ENCODE data around the gene CABP1.

The CABP1 gene

DNA sequence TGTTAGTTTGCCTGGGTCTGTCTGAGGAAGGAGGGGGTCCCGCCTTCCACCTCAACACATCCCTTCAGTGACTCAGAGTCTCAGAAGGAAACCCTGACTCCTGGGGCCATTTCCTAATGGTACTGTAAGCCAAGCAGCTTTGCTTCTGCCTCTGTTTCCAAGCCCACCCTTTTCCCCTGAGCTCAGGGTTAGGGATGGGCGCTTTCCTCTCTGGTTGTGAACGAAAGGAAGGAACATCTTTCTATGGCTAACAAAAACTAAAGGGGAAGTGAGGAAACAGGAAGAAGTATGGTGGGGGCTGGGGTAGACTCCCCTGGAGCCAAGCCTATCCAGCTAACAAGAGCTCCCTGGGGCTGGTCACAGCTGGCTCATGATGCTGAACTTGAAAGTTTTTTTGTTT is 58.2 kb downstream of the CABP1 start:
- no peak for DNase-seq

DNA sequence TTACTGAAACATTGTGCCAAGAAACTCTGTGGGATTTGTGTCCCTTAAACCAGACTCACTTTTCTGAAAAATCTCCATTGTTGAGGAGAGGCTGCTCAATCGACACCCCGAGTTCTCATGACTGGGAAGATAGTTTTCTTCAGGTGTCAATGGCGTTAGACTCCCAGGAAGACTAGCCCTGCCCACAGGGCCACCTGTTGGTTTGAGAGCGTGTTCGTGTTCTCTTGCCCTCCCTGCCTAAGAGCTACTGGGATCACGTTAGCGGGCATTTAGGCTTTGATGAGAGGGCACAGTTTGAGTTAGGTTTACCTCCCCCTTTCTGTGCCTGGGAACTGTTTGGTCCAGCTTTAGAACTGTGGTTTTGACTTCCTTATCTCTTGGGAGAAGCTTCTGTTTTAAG is 59.1 kb downstream of the CABP1 start:
- no peak for DNase-seq

DNA sequence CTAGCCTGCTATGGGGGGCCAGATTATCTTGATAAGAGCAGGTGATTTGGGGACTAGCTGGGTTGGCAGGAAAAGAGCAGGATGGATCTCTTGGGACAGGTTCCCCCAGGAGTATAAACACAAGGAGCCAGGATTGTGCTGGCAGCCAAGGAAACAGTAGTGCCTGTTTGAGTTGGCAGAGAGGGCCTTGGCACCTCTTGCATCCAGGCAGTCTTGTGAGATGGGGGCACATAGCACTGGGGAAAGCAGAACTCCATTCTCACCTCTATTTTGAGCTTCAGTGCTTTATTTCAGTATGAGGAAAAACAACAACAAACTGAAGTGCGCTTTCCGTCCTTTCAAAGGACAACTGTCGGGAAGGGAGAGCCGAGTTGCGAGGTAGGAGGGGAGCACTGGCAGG is 60.5 kb downstream of the CABP1 start:
- no peak for DNase-seq

DNA sequence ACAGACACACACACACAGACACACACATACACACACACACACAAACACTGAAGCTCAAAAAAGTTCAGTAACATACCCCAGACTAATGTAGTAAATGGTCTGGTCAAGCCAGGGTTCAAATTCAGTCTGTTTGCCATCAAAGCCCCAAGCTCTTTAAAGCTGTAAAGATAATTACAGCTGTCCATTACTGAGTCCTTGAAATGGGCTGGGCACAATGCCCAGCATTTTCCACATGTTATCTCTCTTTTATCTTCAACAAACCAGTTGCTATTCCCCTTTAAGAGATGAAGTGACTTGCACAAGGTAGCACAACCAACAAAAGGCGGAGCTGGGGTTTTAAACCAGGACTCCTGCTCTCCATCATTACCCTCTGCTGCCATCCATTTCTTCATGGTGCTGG is 62.2 kb downstream of the CABP1 start:
- DNase-seq: no peak

DNA sequence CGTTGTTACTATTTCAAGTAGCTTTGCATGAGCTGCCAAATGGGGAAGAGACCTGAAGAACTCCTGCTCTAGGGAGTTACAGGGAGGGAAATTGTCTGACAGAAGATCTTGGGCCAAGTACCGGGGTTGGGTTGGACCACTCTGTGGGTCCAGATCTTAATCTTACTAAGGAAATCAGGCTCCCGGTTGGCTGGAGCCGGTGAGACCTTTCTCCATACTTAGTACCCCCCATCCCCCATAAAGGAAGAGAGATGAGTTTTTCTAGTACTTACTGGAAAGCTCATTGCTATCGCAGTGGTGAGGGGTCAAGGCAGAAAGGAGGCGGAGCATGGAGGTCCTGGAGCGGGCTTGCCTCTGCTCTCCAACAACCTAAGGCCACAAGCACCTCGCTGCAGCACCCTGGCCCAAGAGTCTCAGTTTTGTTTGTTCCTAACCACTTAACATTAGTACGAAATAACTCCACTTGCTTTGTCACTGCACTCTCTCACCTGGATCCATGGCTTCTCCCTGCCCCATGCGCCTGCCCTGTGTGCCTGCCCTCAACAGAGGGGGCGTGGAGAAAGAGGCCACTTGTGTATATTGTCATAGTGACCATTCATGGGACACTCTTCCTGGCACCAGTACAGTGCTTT is 63.0 kb downstream of the CABP1 start:
- no peak for DNase-seq

DNA sequence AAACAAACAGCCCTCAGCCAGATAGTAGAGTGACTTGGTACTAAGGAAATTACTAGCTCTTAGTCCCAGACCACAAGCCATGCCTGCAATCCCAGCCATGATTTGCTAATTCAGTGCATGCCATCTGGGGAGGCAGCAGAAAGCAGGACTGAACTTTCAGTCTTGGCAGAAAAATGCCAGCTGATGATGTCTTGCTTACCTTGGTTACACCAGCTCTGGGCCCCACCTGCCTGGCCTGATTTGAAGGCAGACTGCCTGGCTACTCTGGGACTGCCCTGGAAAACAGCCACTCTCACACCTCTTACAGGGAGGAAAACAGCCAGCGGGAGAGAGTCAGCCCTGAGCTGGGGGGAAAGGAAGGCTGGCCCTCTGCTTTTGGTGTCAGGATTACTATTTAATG is 65.2 kb downstream of the CABP1 start:
- DNase-seq: no peak

DNA sequence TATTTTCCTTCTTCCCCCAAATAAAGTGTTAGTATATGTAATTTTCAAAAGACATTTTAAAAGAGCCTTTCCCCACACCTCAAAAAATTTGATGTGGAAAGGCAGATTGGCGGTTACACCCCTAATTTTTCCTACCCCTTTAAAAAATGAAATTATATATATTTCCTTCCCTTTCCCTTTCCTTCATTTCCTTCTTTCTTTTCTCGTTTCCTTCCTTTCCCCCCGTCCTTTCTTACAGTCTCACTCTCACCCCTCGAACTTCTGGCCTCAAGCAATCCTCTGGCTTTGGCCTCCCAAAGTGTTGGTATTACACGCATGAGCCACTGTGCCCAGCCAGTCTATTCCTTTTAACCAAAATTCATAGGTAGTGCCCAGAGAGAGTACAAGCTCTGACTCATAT is 65.6 kb downstream of the CABP1 start:
- DNase-seq: no peak

DNA sequence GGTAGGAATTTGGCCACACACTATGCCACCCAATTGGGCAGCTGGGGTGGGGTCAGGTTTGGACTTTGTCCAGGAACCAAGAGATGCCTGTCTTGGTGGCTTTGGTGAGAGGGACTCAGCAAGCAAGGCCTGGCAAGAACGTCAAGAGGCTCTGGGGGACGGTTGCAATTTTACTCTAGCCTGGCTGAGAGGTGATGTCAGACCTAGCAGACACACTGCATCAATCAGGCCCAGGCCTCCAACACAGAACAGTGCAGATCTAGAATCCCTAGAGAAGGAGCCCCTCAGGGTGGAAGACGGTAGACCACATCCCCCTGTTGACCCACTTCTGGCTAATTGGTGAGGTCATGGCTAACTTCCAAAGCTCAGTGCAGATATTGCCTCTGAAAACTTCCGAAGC is 68.2 kb downstream of the CABP1 start:
- no peak for DNase-seq

DNA sequence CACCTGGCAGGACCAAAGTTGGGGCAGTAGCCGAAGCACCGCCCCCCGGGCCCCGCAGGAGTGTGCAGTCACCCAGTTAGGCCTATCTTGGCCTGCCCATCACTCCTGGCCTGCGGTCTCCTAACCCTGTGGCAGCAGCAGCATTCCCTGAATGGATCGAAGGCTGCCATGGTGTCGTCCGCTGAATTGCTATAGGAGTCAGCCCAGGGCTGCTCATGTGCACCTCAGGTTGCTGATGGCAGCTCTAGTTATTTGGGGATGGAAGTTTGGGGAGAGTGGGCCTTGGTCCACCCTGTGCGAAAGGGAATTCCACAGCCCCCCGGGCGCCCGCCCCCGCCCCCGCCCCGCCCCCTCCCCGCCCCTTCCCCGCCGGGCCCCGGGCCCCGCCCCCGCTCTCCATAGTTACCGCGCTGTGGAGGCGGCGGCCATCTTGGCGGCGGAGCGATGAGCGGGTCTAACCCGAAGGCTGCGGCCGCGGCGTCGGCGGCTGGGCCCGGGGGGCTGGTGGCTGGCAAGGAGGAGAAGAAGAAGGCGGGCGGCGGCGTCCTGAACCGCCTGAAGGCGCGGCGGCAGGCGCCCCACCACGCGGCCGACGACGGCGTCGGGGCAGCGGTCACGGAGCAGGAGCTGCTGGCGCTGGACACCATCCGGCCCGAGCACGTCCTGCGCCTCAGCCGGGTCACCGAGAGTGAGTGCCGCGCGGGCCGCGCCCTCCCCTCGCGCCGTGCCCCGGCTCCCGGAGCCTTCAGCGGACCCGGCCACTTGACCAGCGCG is 69.8 kb downstream of the CABP1 start, which contains the start of gene UNC119B:
UNC119B (plus strand) TSS at position 428 of the 774 bp plus-strand sequence; CDS start at position 445, 17 bp downstream.
- peak; percentile 84 for DNase-seq

DNA sequence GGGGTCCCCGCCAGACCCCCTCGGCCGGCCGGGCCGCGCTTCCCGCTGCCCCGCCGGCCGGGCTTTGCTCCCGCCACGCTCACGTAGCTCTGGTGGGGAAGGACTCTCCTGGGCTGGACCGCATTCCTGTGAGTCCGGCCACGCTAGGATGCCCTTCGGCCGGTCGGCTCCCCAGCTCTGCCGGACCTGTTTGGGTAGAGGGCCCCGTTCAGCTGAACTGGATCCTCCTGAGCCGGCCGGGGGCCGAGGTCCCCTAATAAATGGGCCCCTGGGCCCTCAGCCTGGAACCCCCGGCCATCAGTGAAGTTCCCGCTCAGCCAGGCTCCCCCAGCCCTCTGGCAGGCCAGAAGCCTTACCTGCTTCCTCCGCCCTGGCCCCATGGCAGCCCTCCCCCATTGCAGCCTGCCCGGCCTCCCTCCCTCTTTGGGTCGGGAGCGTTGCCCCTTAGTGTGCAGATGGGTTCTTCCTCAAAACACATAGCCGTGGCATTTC is 70.4 kb downstream of the CABP1 start:
- peak; percentile 42 for DNase-seq

DNA sequence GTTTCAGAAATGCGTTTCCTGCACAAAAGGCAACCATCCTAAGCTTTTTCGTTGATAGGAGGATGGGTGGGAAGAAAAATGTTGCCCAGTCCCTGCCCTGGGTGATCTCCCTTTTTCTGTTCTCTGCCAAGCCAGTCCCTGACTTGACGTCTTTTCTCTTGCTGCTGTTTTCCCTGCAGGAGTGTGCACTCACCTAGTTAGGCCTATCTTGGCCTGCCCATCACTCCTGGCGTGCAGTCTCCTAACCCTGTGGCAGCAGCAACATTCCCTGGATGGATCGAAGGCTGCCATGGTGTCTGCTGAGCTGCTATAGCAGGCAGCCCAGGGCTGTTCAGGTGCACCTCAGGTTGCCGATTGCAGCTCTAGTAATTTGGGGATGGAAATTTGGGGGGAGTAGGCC is 71.0 kb downstream of the CABP1 start:
- DNase-seq: no peak

DNA sequence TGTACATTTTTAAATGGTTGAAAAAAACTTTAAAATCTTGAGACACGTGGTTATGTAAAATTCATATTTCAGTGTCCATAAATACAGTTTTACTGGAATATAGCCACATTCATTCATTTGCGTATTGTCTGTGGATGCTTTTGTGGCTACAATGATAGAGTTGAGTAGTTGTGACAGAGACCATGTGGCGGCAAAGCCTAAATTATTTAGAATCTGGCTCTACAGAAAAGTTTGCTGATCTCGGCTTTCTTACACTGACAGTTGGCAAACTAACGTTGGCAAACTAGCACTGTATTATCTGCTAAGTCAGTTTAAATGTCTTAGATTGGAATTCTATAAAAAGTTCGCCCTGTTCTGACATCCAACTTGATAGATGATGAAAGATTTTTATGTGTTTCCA is 72.2 kb downstream of the CABP1 start:
- no peak for DNase-seq

DNA sequence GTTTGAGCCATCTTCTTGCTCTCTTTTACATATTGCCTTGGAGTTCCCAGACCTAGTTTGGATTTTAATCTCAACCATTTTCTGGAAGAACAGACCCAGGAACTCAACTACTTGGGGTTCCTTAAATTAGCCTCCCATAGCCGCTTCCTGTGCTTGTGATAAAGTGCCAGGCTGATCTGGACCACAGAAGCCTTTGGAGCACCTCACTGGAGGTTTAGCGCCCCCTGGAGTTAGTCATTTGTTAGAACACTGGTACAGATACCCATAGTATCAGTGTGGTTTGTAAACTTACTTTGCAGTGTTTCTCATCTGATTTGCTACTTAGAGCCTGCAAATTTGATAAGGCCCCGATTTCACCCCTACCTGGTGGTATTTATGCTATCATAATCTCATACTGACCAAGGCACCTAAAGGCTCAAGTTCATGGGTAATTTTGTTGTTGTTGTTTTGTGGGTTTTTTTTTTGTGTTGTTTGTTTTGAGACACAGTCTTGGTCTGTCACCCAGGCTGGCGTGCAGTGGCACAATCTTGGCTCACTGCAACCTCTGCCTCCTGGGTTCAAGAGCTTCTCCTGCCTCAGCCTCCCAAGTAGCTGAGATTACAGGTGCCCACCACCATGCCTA is 73.5 kb downstream of the CABP1 start:
- peak; percentile 86 for DNase-seq

All from CD4-positive, alpha-beta T cell treated with Interleukin-17A for 4 hours (primary cell).